ENCODE data around the gene KIF26A.

Gene KIF26A

DNA sequence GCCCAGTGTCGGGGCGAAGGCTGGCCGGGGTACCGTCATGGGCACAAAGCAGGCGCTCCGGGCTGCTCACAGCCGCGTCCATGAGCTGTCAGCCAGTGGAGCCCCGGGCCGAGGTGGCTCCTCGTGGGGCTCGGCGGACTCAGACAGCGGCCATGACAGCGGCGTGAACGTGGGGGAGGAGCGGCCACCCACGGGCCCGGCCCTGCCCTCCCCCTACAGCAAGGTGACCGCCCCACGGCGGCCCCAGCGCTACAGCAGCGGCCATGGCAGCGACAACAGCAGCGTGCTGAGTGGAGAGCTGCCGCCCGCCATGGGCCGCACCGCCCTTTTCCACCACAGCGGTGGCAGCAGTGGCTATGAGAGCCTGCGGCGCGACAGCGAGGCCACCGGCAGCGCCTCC, 39.0 kb downstream of the KIF26A start:
- DNase-seq (ENCODE audit: low read depth) = no peak

- DNase-seq (ENCODE audit: low read depth) = no peak
Measured at GRCh38 chr14:104178279-104178678, 39.9 kb downstream of the KIF26A start.

DNA sequence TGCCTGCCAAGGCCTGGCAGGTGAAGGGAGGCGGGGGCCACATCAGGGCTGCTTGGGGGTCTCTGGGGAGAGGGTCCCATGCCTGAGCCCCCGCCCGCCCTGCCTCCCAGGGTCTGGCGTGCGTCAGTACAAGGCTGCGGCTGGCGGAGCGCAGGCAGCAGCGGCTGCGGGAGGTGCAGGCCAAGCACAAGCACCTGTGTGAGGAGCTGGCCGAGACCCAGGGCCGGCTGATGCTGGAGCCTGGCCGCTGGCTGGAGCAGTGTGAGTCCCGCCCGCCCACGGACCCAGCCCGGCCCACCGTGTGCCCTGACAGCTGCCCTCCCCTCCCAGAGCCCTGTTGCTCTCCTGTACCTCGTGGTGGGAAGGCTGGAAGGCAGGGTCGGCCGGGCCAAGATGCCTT, 40.7 kb downstream of the KIF26A start:
- DNase-seq (ENCODE audit: low read depth) = no peak

GRCh38 chr14:104179564-104180129, 41.3 kb downstream of the KIF26A start:
- no peak for DNase-seq (ENCODE audit: low read depth)

DNA sequence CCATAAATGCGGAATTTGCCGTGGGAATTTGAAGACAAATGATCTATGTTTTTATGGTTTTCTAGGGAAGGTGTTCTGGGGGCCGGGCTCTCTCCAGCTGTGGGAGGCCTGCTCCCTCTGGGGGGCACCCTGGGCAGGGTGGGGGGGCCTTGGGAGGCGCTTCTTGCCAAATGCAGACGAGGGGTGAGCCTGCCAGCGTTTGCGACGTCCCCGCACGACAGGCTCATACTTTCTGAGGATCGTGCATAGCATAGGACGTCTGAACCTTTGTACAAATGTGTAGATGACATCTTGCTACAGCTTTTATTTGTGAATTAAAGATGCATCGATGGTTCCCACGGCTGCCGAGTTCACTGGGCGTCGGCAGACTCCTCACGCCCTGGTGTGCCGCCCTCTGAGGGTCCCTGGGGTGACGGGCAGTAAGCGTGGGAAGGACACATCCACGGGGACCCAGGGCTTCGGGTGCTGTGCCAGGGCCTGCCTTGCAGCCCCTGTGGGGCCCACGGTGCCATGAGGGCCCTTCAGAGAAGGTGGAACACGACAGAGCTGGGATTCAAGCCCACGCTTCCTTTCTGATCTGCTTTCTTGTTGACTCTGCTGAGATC, 42.3 kb downstream of the KIF26A start:
- DNase-seq (ENCODE audit: low read depth) = no peak

DNA sequence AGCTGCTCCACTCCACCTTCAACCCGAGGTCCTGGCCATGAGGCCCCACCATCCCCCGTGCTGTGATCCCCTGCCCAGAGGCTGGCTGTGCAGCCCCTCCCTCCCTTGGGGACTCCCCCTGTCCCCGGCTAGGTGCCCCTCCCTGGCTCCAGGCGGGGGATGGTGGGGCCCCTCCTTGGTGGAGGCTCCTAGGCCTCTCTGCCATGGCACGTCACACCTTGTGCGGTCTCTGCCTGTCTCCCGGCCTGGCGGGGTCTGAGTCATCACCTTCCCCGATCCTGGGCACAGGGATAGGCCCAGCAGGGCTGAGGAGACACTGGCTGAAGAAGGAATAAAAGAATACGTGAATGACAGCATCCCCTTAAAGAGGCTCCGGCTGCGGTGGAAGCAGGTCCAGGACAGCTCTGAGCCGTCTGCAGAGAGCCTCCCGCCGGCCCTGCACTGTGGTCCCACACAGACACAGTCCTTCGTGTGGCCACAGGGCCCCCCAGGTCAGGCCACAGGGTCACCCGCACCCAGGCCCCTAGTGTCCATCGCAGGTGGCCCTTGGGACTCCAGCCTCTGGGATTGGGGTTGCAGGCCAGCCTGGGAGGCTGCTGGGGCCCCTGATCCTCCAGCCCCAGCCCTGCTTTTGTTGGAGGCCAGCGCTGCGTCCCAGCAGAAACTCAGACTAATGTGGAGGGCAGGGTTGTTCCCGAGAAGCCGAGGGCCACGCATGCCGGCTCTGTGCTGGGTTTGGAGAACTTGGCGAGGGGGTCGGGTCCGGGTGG, 43.6 kb downstream of the KIF26A start:
- DNase-seq (ENCODE audit: low read depth) = no peak

GRCh38 chr14:104182857-104183425, 44.6 kb downstream of the KIF26A start:
- no peak for DNase-seq (ENCODE audit: low read depth)

DNA sequence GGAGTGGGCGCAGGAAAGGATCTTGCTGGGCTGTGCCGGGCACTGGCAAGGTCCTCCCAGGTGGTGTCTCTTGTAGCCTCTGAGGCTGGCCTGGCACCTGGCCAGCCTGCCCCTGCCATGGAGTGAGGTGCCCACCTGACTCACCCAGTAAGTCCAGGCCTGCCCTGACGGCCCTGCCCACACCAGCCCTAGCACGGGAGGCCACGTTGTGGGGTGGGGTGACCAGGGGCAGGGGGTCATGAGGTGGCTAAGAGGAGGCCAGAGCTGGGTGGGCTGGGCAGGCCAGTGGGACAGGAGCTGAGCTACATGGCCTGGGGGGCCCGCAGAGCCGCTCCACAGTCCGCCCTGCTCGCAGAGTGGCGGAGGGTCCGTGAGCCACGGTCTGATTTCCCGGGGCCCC, 45.4 kb downstream of the KIF26A start:
- no peak for DNase-seq (ENCODE audit: low read depth)

- no peak for DNase-seq (ENCODE audit: low read depth)
Measured at GRCh38 chr14:104184506-104184905, 46.1 kb downstream of the KIF26A start.

- DNase-seq (ENCODE audit: low read depth) = no peak
Measured at GRCh38 chr14:104184911-104185499, 46.6 kb downstream of the KIF26A start.

GRCh38 chr14:104185916-104186495, 47.6 kb downstream of the KIF26A start:
- no peak for DNase-seq (ENCODE audit: low read depth)

- no peak for DNase-seq (ENCODE audit: low read depth)
Measured at GRCh38 chr14:104186575-104186974, 48.2 kb downstream of the KIF26A start.

- no peak for DNase-seq (ENCODE audit: low read depth)
Measured at GRCh38 chr14:104187121-104187889, 48.9 kb downstream of the KIF26A start.

- DNase-seq (ENCODE audit: low read depth) = no peak
Measured at GRCh38 chr14:104187931-104188726, 49.7 kb downstream of the KIF26A start.

DNA sequence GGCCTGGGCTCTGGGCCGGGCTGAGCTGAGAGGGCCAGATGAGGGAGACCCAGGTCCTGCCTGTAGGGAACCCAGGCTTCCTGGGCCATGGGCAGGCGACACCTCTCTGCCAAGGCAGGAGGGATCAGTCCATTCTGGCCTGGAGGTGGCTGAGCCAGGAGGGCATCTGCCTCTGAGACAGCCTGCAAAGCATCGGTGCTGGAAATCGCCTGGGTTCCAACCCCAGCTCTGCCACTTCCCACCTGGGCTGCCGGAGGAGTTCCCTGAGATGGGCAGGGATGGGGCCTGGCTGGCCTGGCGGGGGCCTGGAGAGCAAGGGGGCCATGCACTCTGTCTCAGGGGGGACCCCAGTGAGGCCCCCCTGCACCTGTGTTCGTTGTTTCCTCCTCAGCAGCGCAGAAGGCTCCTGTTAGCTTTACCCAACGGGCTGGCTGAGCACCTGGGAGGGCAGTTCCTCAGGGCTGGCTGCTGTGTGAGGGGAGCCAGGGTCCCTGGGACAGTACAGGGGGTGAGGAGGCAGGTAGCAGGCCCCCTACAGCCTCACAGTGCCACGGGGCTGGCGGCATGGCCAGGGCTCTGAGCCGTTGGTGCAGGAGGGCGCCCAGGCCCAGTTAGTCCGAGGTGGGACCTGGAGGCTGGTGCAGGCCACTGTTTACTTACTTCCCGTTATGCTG, 50.5 kb downstream of the KIF26A start:
- no peak for DNase-seq (ENCODE audit: low read depth)

- DNase-seq (ENCODE audit: low read depth) = no peak
Measured at GRCh38 chr14:104189629-104190335, 51.4 kb downstream of the KIF26A start.

DNA sequence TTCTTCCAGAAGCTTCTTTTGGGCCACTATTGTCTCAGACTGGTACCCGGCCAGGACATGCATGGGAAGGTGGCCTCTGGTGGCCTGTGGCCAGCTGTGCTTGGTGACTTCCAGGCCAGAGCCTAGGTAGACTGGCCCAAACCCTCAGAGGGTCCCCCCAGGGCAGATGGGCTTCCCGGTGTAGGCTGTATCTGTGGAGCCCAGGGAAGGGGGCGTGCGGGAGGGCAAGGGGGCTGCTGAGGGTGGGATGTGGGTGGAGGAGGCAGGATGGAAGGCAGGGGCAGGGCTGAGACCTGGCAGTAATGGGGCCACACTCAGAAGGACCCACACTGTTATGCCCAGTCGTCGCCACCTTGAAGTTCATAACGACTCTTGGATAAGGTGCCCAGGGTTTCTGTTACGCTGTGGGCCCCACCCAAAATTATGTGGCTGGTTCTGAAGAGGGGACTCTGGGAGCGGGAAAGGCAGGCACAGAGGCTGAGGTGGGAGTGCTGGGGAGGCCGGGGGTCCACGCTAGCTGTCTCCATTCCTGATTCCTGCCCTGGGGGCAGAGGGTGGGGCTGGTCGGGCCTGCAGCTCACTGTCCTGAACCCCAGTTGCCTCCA, 52.1 kb downstream of the KIF26A start:
- DNase-seq (ENCODE audit: low read depth) = no peak

DNA sequence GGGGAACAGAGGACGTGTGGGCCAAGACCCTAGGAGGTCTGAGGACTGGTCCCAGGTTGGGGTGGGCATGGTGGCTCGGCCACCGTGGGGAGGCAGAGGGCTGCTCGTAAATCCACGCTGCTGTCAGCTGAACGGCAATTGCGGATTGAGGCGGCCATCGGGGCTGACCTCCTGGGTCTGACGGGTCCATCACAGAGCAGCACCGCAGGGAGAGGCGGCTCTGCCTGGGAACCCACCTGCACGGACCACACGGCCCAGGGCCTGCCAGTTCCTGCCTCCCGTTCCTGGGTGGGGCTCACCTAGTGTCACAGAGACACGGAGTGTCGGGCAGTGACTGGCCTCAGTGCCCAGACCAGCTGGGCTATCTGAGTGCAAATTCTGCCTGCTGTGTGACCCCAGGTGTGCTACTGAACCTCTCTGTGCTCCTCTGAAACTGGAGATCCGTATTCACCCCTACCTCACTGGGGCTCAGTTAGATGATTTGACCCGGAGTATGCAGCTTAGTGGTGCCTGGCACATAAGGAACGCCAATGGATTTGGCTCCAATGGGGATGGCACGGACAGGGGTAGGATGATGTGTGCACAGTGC, 53.1 kb downstream of the KIF26A start:
- no peak for DNase-seq (ENCODE audit: low read depth)

Measured in stimulated activated CD8-positive, alpha-beta memory T cell treated with anti-CD3 and anti-CD28 coated beads, Interleukin-12 subunit alpha, Interleukin-12 subunit beta, amount 100 ng/mL, for 1 hour (primary cell).